Adrenal gland (tissue), 12 donors: ENCODE data around the gene HMGA1. TPM values are rescaled to one million over a fixed set of nuclear protein-coding genes. Genes with fewer than 3 reads are reported as not detected.

Experiments used
- DNase-seq, 7 donors: peaks; one replicate each; pipeline ENCODE4 v3.0.0-alpha.2; 2019 to 2020
- H3K27ac ChIP-seq, 5 donors: fragments of 200-600 bp; sonication (generic) in 4 of 5; 1 replicate in 3 of 5; 2 replicates in 2 of 5; pipeline versions ENCODE4 v1.5.1 to v1.8.0; 2016 to 2020; ENCODE audit warnings: mild to moderate bottlenecking in 1 of 5
- H3K27me3 ChIP-seq: fragments of 200-600 bp; 2 replicates; pipeline ENCODE4 v1.8.0; 2021
- H3K36me3 ChIP-seq, 2 donors: fragments of 200-600 bp; replicated peaks in 1 of 2; 1 replicate in 1 of 2; 2 replicates in 1 of 2; pipeline versions ENCODE4 v1.5.1 to v1.8.0; 2018 to 2022
- H3K4me1 ChIP-seq, 2 donors: fragments of 200-600 bp; replicated peaks in 1 of 2; 1 replicate in 1 of 2; 2 replicates in 1 of 2; pipeline versions ENCODE4 v1.5.1 to v1.8.0; 2018 to 2021
- H3K4me3 ChIP-seq, 4 donors: fragments of 200-600 bp; sonication (generic) in 3 of 4; one replicate each; pipeline ENCODE4 v1.5.1; 2016 to 2018
- H3K9me3 ChIP-seq, 3 donors: fragments of 200-600 bp; sonication (generic) in 1 of 3; replicated peaks in 1 of 3; 1 replicate in 2 of 3; 2 replicates in 1 of 3; pipeline versions ENCODE4 v1.5.1 to v1.8.0; 2016 to 2021
- POLR2A ChIP-seq, 2 donors: fragments of 450-650 bp; IDR thresholded peaks; one replicate each; pipeline ENCODE4 v1.6.1; 2017; ENCODE audit warnings: antibody characterized with exemption in 2 of 2, mild to moderate bottlenecking in 2 of 2, moderate library complexity in 1 of 2
- WGBS, 4 donors: extraction: QIAGEN DNeasy Blood & Tissue Kit in 2 of 4; methylation state at CpG; one replicate each; pipeline versions ENCODE4 v1.1.5 to v1.1.7; 2013 to 2017; 5-methylcytosine and 5-hydroxymethylcytosine counted together
- intact Hi-C, 2 donors: fragments of 100-400 bp; cut with DNase I; formaldehyde crosslinking; loops; one replicate each; pipeline versions ENCODE4 v1.14.1 to v1.15.0; 2022 to 2023
- polyA plus RNA-seq, 3 donors: library from polyadenylated mRNA; stranded (reverse); fragments of 200-250 nt in 2 of 3; fragments of 350-450 nt in 1 of 3; fragmentation: Illumina TruSeq in 1 of 3; extraction: RNeasy Lipid Tissue Mini Kit (QIAGEN cat#74804) in 1 of 3; gene quantifications; one replicate each; pipeline ENCODE4 v1.2.3, GENCODE V29; 2013 to 2014
- total RNA-seq, 9 donors: library from RNA; depleted of rRNA in 4 of 9; stranded (reverse); fragments of >200 nt in 4 of 9; fragments of 120-200 nt in 1 of 9; fragmentation: NEBNext Ultra II Directional in 1 of 9; extraction: Animal tissue kit (Norgen Biotek cat#: 25700) in 1 of 9; gene quantifications; one replicate each; pipeline versions ENCODE4 v1.1.0 to v1.2.4, GENCODE V29; 2013 to 2023
- TF ChIP-seq, protein P1 (sequence below), 6 experiments: fragments of 450-650 bp in 4 of 6; fragments of 200-600 bp in 2 of 6; sonication (generic) in 1 of 6; IDR thresholded peaks; 1 replicate in 5 of 6; 2 replicates in 1 of 6; pipeline versions ENCODE4 v1.5.1 to v1.8.0; 2016 to 2021; ENCODE audit warnings: antibody characterized with exemption in 6 of 6, mild to moderate bottlenecking in 2 of 6, moderate library complexity in 1 of 6
- donor health status: healthy with polysubstance abuse.
- donor health status: Bipolar disorder and iron deficiency.
- donor health status: DM: yes; HTN: yes; CAD: no.
- donor health status: DM: no; HTN: no; CAD: no.
- donor health status: DM: no; HTN: no; CAD: no.
- donor health status: DM: yes; HTN: yes; CAD: no.

The HMGA1 gene
- total and polyA plus RNA-seq, 12 donors, result 3.6 to 27.0 (median 11.8) TPM

DNA sequence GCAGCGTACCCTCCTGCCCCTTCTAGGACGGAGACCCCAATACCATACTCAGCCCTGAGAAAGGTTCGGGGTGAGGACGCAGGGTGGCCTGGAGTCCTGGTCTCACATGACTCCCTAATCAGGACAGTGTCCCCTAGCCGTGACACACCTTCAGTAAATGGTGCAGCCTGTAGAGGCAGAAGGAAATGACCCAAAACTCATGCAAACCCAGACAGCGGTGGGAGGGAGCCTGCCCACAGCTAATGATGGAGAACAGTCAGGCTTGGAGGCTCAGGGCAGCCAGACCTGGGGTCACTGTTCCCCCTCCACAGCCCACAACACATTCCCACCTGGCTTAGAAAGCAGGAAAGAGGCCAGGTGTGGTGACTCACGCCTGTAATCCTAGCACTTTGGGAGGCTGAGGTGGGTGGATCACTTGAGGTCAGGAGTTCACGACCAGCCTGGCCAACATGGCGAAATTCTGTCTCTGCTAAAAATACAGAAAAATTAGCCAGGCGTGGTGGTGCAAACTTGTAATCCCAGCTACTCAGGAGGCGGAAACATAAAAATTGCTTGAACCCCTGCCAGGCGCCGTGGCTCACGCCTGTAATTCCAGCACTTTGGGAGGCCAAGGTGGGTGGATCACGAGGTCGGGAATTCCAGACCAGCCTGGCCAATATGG is 8.8 kb upstream of the HMGA1 start:
- TF ChIP-seq POLR2A (IDR thresholded peaks at IDR 0.05), result no peak
- H3K27ac ChIP-seq, result no peak overlapping the region
- intact Hi-C loops, result no loop called here
- no peaks in the 10 kb centered on the region for H3K36me3 ChIP-seq
- H3K9me3 ChIP-seq, result no peaks in the 10 kb centered on the region
- H3K4me3 ChIP-seq, result no peak overlapping the region
- peaks cover 6 to 11% of the 10 kb centered on the region in 2 donors for H3K4me1 ChIP-seq
- H3K27me3 ChIP-seq, result no peaks in the 10 kb centered on the region
- no peak for DNase-seq
- WGBS, 4 donors, result 84 to 90% (median 88%) methylated on average over 15 to 16 of the region's 16 CpGs

DNA sequence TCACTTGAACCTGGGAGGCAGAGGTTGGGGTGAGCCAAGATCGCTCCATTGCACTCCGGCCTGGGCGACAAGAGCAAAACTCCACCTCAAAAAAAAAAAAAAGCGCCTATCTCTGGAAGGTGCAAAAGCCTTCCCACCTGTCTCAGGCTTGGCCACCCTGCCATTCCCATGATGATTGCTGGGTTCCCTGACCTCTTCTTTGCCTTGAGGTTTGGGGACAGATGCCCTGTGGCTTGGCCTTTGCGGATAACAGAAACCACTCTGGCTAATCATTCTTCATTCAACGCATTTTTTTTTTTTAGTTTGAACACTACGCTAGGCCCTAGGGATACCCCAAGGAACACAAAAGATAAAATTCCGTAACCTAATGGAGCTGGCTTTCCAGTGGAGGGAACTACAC is 6.8 kb upstream of the HMGA1 start:
- Histone ChIP-seq H3K4me3 (no peak overlapping the region), H3K36me3 (no peaks in the 10 kb centered on the region), H3K4me1 (no peaks in the 10 kb centered on the region), H3K9me3 (no peaks in the 10 kb centered on the region), H3K27ac (no peak overlapping the region), H3K27me3 (no peaks in the 10 kb centered on the region)
- intact Hi-C loops, result loop anchor here in 1 of 2 donors (5.0 kb wide), 1 partner anchor 33 kb away; no protein-coding TSS in a partner anchor
- no peak for DNase-seq
- TF ChIP-seq, protein P1, sequence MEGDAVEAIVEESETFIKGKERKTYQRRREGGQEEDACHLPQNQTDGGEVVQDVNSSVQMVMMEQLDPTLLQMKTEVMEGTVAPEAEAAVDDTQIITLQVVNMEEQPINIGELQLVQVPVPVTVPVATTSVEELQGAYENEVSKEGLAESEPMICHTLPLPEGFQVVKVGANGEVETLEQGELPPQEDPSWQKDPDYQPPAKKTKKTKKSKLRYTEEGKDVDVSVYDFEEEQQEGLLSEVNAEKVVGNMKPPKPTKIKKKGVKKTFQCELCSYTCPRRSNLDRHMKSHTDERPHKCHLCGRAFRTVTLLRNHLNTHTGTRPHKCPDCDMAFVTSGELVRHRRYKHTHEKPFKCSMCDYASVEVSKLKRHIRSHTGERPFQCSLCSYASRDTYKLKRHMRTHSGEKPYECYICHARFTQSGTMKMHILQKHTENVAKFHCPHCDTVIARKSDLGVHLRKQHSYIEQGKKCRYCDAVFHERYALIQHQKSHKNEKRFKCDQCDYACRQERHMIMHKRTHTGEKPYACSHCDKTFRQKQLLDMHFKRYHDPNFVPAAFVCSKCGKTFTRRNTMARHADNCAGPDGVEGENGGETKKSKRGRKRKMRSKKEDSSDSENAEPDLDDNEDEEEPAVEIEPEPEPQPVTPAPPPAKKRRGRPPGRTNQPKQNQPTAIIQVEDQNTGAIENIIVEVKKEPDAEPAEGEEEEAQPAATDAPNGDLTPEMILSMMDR (IDR thresholded peaks at IDR 0.05), result no peak
- no peak for TF ChIP-seq POLR2A (IDR thresholded peaks at IDR 0.05)
- WGBS, 4 donors, result 95 to 97% (median 96%) methylated on average over 8 of the region's 8 CpGs

DNA sequence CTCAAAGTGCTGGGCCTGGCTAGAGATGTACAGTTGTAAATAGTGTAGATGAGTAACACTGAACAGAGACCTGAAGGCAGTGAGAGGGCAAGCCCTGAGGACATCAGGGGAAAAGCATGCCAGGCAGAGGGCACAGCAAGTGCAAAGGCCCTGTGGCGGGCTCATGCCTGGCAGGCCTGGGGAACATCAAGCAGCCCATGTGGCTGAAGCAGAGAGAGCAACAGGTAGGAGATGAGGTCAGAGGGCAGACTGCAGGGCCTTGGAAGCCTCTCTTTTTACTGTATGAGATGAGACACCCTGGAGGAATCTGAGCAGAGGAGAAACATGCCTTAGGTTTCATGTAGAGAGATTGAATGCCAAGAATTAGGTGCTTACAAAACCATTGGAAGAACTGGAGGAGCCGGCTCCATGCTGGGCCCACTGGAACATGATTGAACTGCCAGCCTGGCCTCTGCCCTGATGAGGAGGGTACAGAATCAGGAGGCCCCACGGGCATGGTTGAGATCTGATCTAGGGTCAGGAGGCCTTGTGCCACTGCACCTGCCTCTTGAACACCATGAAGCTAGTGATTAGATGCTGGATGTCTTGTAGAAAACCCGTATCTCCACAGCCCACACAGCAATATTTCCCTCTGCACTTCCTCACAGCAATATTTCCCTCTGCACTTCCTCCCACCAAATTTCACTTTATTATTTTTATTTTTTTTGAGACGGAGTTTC is 5.9 kb upstream of the HMGA1 start:
- TF ChIP-seq POLR2A (IDR thresholded peaks at IDR 0.05), result no peak
- TF ChIP-seq, protein P1 (IDR thresholded peaks at IDR 0.05), result no peak
- H3K4me1 ChIP-seq, result peaks cover 0 to 4% of the 10 kb centered on the region in 2 donors
- peak in 1 of 7 donors; percentile 7 for DNase-seq
- H3K36me3 ChIP-seq, result no peaks in the 10 kb centered on the region
- no peaks in the 10 kb centered on the region for H3K9me3 ChIP-seq
- H3K27ac ChIP-seq, result no peak overlapping the region
- 79 to 85% (median 83%) methylated on average over 4 to 5 of the region's 5 CpGs for WGBS, 4 donors
- no peak overlapping the region for H3K4me3 ChIP-seq
- no peaks in the 10 kb centered on the region for H3K27me3 ChIP-seq
- intact Hi-C loops, result loop anchor here in 1 of 2 donors (5.0 kb wide), 1 partner anchor 34 kb away; no protein-coding TSS in a partner anchor

DNA sequence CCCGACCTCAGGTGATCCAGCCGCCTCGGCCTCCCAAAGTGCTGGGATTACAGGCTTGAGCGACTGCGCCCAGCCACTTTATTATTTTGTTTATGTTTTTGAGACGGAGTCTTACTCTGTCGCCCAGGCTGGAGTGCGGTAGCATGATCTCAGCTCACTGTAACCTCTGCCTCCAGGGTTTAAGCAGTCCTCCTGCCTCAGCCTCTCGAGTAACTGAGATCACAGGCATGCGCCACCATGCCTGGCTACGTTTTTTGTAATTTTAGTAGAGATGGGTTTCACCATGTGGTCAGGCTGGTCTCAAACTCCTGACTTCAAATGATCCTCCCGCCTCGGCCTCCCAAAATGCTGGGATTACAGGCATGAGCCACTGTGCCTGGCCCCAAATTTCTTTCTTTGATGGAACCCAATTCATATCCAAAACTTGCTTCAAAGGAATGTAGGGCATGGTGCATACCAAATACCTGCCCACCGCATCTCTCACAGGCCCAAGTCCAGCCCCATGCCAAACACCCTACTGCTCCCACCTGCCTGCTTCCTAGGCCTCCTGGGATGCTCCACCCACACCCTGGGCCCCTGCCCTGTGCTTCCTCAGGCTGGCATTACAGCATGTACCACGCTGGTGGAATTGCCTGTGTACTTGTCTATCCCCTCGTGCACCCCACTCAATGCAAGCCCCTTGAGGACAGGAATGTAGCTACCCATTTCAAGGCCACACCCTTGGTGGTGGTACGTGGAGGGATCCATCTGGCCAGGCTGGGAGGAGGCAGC is 4.9 kb upstream of the HMGA1 start:
- no peaks in the 10 kb centered on the region for H3K9me3 ChIP-seq
- H3K4me3 ChIP-seq, result no peak overlapping the region
- no peak for TF ChIP-seq POLR2A (IDR thresholded peaks at IDR 0.05)
- TF ChIP-seq, protein P1 (IDR thresholded peaks at IDR 0.05), result no peak
- H3K36me3 ChIP-seq, result no peaks in the 10 kb centered on the region
- peaks cover 0 to 11% of the 10 kb centered on the region in 2 donors for H3K4me1 ChIP-seq
- WGBS, 4 donors, result 91 to 96% (median 95%) methylated on average over 15 to 17 of the region's 17 CpGs
- DNase-seq, result peak in 1 of 7 donors; percentile 9
- H3K27ac ChIP-seq, result no peak overlapping the region
- no peaks in the 10 kb centered on the region for H3K27me3 ChIP-seq
- intact Hi-C loops, result loop anchor here in 1 of 2 donors (5.0 kb wide), 1 partner anchor 34 kb away; no protein-coding TSS in a partner anchor
